ENCODE results near the gene MAD1L1. TPM values are rescaled to one million over a fixed set of nuclear protein-coding genes. Genes with fewer than 3 reads are reported as not detected.
A peak's percentile ranks its signal among the peaks of the same experiment; 100 is the strongest.

MAD1L1 gene
- total and polyA plus RNA-seq, 10 donors, result 47.3 to 118 (median 68.2) TPM

- intact Hi-C loops (cut with DNase I; ENCODE audit: low total_unique reads), result no loop called here
- Histone ChIP-seq H3K36me3 (peaks cover 0 to 40% (median 0%) of the 10 kb centered on the region in 6 donors), H3K4me1 (peaks cover 0 to 43% (median 8%) of the 10 kb centered on the region in 6 donors), H3K9me3 (no peaks in the 10 kb centered on the region), H3K27me3 (replicated peaks in 1 of 7) (no peaks in the 10 kb centered on the region), H3K4me3 (no peak overlapping the region), H3K27ac (no peak overlapping the region)
- DNase-seq, result peak; percentile 74
- 85 to 94% (median 90%) methylated on average over 21 to 24 of the region's 24 CpGs; no CpG with 5 or more reads in 1 of the 5 donors for WGBS, 5 donors
- TF ChIP-seq POLR2AphosphoS5 (IDR thresholded peaks at IDR 0.05), result no peak
- TF ChIP-seq POLR2A (IDR thresholded peaks at IDR 0.05), result no peak
- no peak for TF ChIP-seq CTCF (IDR thresholded peaks at IDR 0.05 in 8 of 11, conservative IDR thresholded peaks at IDR 0.05 in 3 of 11)
These were observed 375.8 kb downstream of the MAD1L1 start for GRCh38 chr7:1856888-1857441.

GRCh38 chr7:1856161-1856887, 376.4 kb downstream of the MAD1L1 start:
- Histone ChIP-seq H3K27me3 (replicated peaks in 1 of 7) (no peaks in the 10 kb centered on the region), H3K9me3 (no peaks in the 10 kb centered on the region), H3K27ac (no peak overlapping the region), H3K4me1 (peaks cover 0 to 49% (median 8%) of the 10 kb centered on the region in 6 donors), H3K4me3 (no peak overlapping the region), H3K36me3 (peaks cover 0 to 40% (median 0%) of the 10 kb centered on the region in 6 donors)
- peak; percentile 64 for DNase-seq
- TF ChIP-seq POLR2A (IDR thresholded peaks at IDR 0.05) (no peak), POLR2AphosphoS5 (IDR thresholded peaks at IDR 0.05) (no peak), CTCF (IDR thresholded peaks at IDR 0.05 in 8 of 11, conservative IDR thresholded peaks at IDR 0.05 in 3 of 11) (no peak)
- 76 to 86% (median 85%) methylated on average over 38 to 45 of the region's 45 CpGs for WGBS, 5 donors
- intact Hi-C loops (cut with DNase I; ENCODE audit: low total_unique reads), result no loop called here

GRCh38 chr7:1855725-1856160, 377.0 kb downstream of the MAD1L1 start:
- WGBS, 5 donors, result 81 to 90% (median 85%) methylated on average over 5 to 14 of the region's 14 CpGs
- no peak for TF ChIP-seq POLR2A (IDR thresholded peaks at IDR 0.05)
- TF ChIP-seq POLR2AphosphoS5 (IDR thresholded peaks at IDR 0.05), result no peak
- no peak for TF ChIP-seq CTCF (IDR thresholded peaks at IDR 0.05 in 8 of 11, conservative IDR thresholded peaks at IDR 0.05 in 3 of 11)
- H3K4me3 ChIP-seq, result no peak overlapping the region
- H3K27ac ChIP-seq, result no peak overlapping the region
- H3K9me3 ChIP-seq, result no peaks in the 10 kb centered on the region
- peaks cover 0 to 45% (median 0%) of the 10 kb centered on the region in 6 donors for H3K36me3 ChIP-seq
- no peaks in the 10 kb centered on the region for H3K27me3 ChIP-seq (replicated peaks in 1 of 7)
- intact Hi-C loops (cut with DNase I; ENCODE audit: low total_unique reads), result no loop called here
- DNase-seq, result peak; percentile 41
- peaks cover 0 to 53% (median 8%) of the 10 kb centered on the region in 6 donors for H3K4me1 ChIP-seq
